Mucosa of descending colon (tissue), 3 donors: ENCODE measurements around the gene LCE3C. TPM values are rescaled to one million over a fixed set of nuclear protein-coding genes. Genes with fewer than 3 reads are reported as not detected.

Source experiments
- ATAC-seq: fragments of 200-7000 bp; cut with Tn5 transposase; one replicate; pipeline ENCODE4 v1.9.1; 2020; ENCODE audit warnings: mild to moderate bottlenecking, moderate library complexity
- DNase-seq, 3 donors: peaks; one replicate each; pipeline ENCODE4 v3.0.0-alpha.2; 2020
- H3K36me3 ChIP-seq: fragments of 200-600 bp; one replicate; pipeline ENCODE4 v1.8.0; 2021; ENCODE audit warnings: low read depth, mild to moderate bottlenecking
- H3K4me1 ChIP-seq: fragments of 200-600 bp; one replicate; pipeline ENCODE4 v1.8.0; 2021; ENCODE audit warnings: low read depth, mild to moderate bottlenecking
- H3K4me3 ChIP-seq: fragments of 200-600 bp; one replicate; pipeline ENCODE4 v1.8.0; 2021; ENCODE audit warnings: mild to moderate bottlenecking
- H3K9me3 ChIP-seq: fragments of 200-600 bp; one replicate; pipeline ENCODE4 v1.8.0; 2021; ENCODE audit warnings: mild to moderate bottlenecking
- CTCF ChIP-seq: fragments of 200-600 bp; IDR thresholded peaks from one replicate; pipeline ENCODE4 v1.8.0; 2022; ENCODE audit warnings: antibody characterized with exemption, mild to moderate bottlenecking
- intact Hi-C, 2 donors: fragments of 100-400 bp; cut with DNase I in 1 of 2; cut with micrococcal nuclease in 1 of 2; formaldehyde crosslinking; loops; one replicate each; pipeline versions ENCODE4 v1.11.0 to v1.11.1; 2022; cut with DNase I, micrococcal nuclease
- total RNA-seq, 3 donors: library from RNA; stranded (reverse); fragmentation: NEBNext Ultra II Directional in 2 of 3; extraction: Animal tissue kit (Norgen Biotek cat#: 25700) in 2 of 3; gene quantifications; one replicate each; pipeline versions ENCODE4 v1.2.1 to v1.2.4, GENCODE V29; 2021 to 2023
- donor health status: DM: no; HTN: no; CAD: no; lungs with moderate emphysema.
- donor health status: DM: no; HTN: no; CAD: no.
- donor health status: DM: no; HTN: yes; CAD: no.

Gene LCE3C
- total RNA-seq, 3 donors from 2014 or later = not detected

DNA sequence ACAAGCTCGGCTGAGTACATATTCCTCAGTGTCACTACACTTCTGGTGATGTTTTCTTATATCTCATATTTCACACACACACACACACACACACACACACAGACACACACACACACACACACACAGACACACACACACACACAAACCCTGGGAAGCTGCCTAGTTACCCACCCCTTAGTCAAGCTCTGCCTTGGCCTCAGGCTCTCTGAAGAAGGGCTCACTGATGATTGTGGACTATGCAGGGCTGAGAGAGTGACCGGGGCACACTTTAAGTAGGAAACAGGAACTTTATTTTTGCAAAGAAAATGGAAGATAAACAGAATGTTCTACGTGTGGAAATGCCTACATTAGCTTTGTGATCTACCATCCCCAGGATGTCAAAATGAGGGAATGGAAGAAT is 43.9 kb downstream of the LCE3C start:
- H3K36me3 ChIP-seq = no peaks in the 10 kb centered on the region
- no peak for DNase-seq
- no peak for ATAC-seq
- H3K4me1 ChIP-seq = no peaks in the 10 kb centered on the region
- intact Hi-C loops = no loop called here
- H3K4me3 ChIP-seq = no peak overlapping the region
- TF ChIP-seq CTCF = no peak
- H3K9me3 ChIP-seq = no peaks in the 10 kb centered on the region

DNA sequence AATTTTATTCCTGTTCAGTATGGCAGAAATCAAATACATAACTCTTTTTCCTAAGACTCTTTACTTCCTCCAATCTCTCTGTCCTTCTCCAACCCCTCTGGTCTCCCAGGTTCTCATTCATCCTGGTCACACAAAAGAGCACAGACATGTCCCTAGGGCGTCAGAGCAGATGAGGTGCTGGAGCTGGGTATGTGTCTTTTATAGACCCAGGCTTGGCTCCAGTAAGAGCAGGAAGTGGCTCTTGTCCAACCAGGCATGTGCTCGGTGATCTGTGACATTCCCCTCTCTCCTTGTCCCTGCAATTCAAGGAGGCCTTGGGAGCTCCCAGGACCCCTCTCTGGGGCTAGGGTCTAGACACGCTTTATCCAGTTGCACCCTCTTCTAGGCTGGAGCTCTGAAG is 45.1 kb downstream of the LCE3C start:
- DNase-seq (no peak), ATAC-seq (no peak)
- Histone ChIP-seq H3K36me3 (no peaks in the 10 kb centered on the region), H3K4me3 (no peak overlapping the region), H3K9me3 (no peaks in the 10 kb centered on the region), H3K4me1 (no peaks in the 10 kb centered on the region)
- intact Hi-C loops = no loop called here
- no peak for TF ChIP-seq CTCF

DNA sequence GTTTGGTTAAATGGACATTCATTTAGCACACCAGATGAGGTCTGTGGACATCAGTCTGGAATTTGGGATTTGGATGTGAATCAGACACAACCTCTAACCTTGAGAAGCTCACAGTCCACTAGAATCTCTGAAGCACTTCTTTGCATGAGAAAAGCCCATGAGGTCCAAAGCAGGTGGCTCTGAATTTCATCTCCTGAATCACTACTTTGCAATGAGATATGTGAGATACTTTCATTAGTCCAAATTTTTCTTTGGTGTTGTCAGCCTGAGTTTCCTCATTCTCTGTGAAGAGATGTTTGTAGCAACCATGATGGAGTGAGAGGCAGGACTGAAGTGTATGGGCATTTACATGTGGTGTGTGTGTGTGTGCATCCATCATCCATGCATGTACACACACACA is 46.6 kb downstream of the LCE3C start:
- Histone ChIP-seq H3K9me3 (no peaks in the 10 kb centered on the region), H3K4me1 (no peaks in the 10 kb centered on the region), H3K36me3 (no peaks in the 10 kb centered on the region), H3K4me3 (no peak overlapping the region)
- no peak for DNase-seq
- ATAC-seq = no peak
- TF ChIP-seq CTCF = no peak
- intact Hi-C loops = no loop called here

Other genes with a start within 250 kb of the LCE3C start
- gene FLG2, start 240.2 kb upstream of the LCE3C start, total RNA-seq = not detected
- gene CRNN, start 186.0 kb upstream of the LCE3C start, total RNA-seq = not detected
- gene LCE5A, start 89.4 kb upstream of the LCE3C start, total RNA-seq = not detected
- gene CRCT1, start 85.8 kb upstream of the LCE3C start, total RNA-seq = not detected
- gene LCE3E, start 33.5 kb upstream of the LCE3C start, total RNA-seq = not detected
- gene LCE3D, start 19.7 kb upstream of the LCE3C start, total RNA-seq = not detected
- not detected for gene LCE3B, start 13.6 kb downstream of the LCE3C start, total RNA-seq
- gene LCE3A, start 22.9 kb downstream of the LCE3C start, total RNA-seq = not detected
- not detected for gene LCE2D, start 63.1 kb downstream of the LCE3C start, total RNA-seq
- gene LCE2C, start 75.0 kb downstream of the LCE3C start, total RNA-seq = not detected
- gene LCE2B, start 85.9 kb downstream of the LCE3C start, total RNA-seq = not detected
- gene LCE2A, start 98.1 kb downstream of the LCE3C start, total RNA-seq = not detected
- gene LCE4A, start 107.9 kb downstream of the LCE3C start, total RNA-seq = not detected
- not detected for gene KPRP, start 157.8 kb downstream of the LCE3C start, total RNA-seq
- not detected for gene LCE1F, start 174.9 kb downstream of the LCE3C start, total RNA-seq
- gene LCE1E, start 186.0 kb downstream of the LCE3C start, total RNA-seq = not detected
- gene LCE1D, start 196.5 kb downstream of the LCE3C start, total RNA-seq = not detected
- gene LCE1C, start 206.4 kb downstream of the LCE3C start, total RNA-seq = not detected
- not detected for gene LCE1B, start 211.7 kb downstream of the LCE3C start, total RNA-seq
- gene LCE1A, start 227.2 kb downstream of the LCE3C start, total RNA-seq = not detected
- gene LCE6A, start 242.6 kb downstream of the LCE3C start, total RNA-seq = not detected